SK-N-SH (cell line): ENCODE data around the gene KNOP1.

Source experiments
- CHD2 ChIP-seq: fragments of 150-350 bp; IDR thresholded peaks from 2 replicates; pipeline ENCODE4 v1.6.1; 2018; ENCODE audit warnings: low read length; ENCODE audit not compliant: partially characterized antibody
- CTCF ChIP-seq: fragments of 200-600 bp; sonication (generic); IDR thresholded peaks from 2 replicates; pipeline ENCODE4 v1.6.1; 2017; ENCODE audit warnings: antibody characterized with exemption, mild to moderate bottlenecking, moderate library complexity
- EP300 ChIP-seq, 2 experiments: IDR thresholded peaks; 2 replicates each; pipeline versions ENCODE4 v1.4.0 to v1.6.1; 2012; ENCODE audit warnings: borderline replicate concordance in 1 of 2, low read depth in 1 of 2, low read length in 1 of 2
- GABPA ChIP-seq: IDR thresholded peaks from 2 replicates; pipeline ENCODE4 v1.4.0; 2012; ENCODE audit warnings: low read depth, mild to moderate bottlenecking
- GATA2 ChIP-seq: sonication (generic); formaldehyde crosslinking; IDR thresholded peaks from 2 replicates; pipeline ENCODE4 v1.5.0; 2020; ENCODE audit warnings: mild to moderate bottlenecking, missing genetic modification reagents
- POLR2AphosphoS5 ChIP-seq: IDR thresholded peaks from 2 replicates; pipeline ENCODE4 v1.6.1; 2012; ENCODE audit warnings: low read depth, low read length
- RXRA ChIP-seq: IDR thresholded peaks from 2 replicates; pipeline ENCODE4 v1.4.0; 2012; ENCODE audit warnings: low read depth, mild to moderate bottlenecking, borderline replicate concordance
- SIN3A ChIP-seq: IDR thresholded peaks from 2 replicates; pipeline ENCODE4 v1.6.1; 2012; ENCODE audit warnings: low read depth, mild to moderate bottlenecking, low read length, moderate library complexity, borderline replicate concordance
- TCF12 ChIP-seq: IDR thresholded peaks from 2 replicates; pipeline ENCODE4 v1.4.0; 2012
- TF ChIP-seq, protein P1 (sequence below): IDR thresholded peaks from 2 replicates; pipeline ENCODE4 v1.4.0; 2012; ENCODE audit warnings: low read depth

GRCh38 chr16:19753815-19754643, 36.0 kb upstream of the KNOP1 start:
- TF ChIP-seq TCF12: no peak
- no peak for TF ChIP-seq POLR2AphosphoS5
- no peak for TF ChIP-seq RXRA
- TF ChIP-seq GATA2 (CRISPR knock-in tag): no peak
- no peak for TF ChIP-seq CTCF
- TF ChIP-seq EP300 (IDR thresholded peaks at IDR 0.05; ENCODE audit: borderline replicate concordance in 1 of 2, low read depth in 1 of 2, low read length in 1 of 2): no peak
- TF ChIP-seq, protein P1, sequence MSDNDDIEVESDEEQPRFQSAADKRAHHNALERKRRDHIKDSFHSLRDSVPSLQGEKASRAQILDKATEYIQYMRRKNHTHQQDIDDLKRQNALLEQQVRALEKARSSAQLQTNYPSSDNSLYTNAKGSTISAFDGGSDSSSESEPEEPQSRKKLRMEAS: no peak
- no peak for TF ChIP-seq SIN3A
- no peak for TF ChIP-seq GABPA
- TF ChIP-seq CHD2: no peak
